Measurements from ENCODE around the gene MAN2A2.

GRCh38 chr15:90857883-90858443, 45.1 kb upstream of the MAN2A2 start:
- TF ChIP-seq CREB1 (IDR thresholded peaks at IDR 0.05; ENCODE audit: low read depth) (no peak), REST (IDR thresholded peaks at IDR 0.05; ENCODE audit: low read depth) (no peak), NFIC (IDR thresholded peaks at IDR 0.05) (no peak), YY1 (IDR thresholded peaks at IDR 0.05; ENCODE audit: low read depth) (no peak)
